Esophagus (tissue), 2 donors: Measurements from ENCODE around the gene ADPRM. TPM values are rescaled to one million over a fixed set of nuclear protein-coding genes. Genes with fewer than 3 reads are reported as not detected.
A peak's percentile ranks its signal among the peaks of the same experiment; 100 is the strongest.
"Not testable (repeated sequence)": the region's sequence is repeated elsewhere in the genome, so short reads cannot be mapped to it uniquely, and the experiment has no call there.

Experiments
- H3K27ac ChIP-seq, 2 donors: one replicate each; pipeline ENCODE4 v1.5.1; 2013; ENCODE audit warnings: low read depth in 2 of 2, mild to moderate bottlenecking in 2 of 2, inconsistent platforms in 1 of 2, low read length in 1 of 2, moderate library complexity in 1 of 2
- H3K27me3 ChIP-seq, 2 donors: one replicate each; pipeline ENCODE4 v1.6.1; 2013; ENCODE audit warnings: low read length in 2 of 2, control low read depth in 1 of 2, mild to moderate bottlenecking in 1 of 2; ENCODE audit not compliant: insufficient read depth in 2 of 2, control insufficient read depth in 1 of 2
- H3K36me3 ChIP-seq, 2 donors: one replicate each; pipeline ENCODE4 v1.6.1; 2013; ENCODE audit warnings: low read length in 1 of 2; ENCODE audit not compliant: control insufficient read depth in 2 of 2, insufficient read depth in 2 of 2
- H3K4me1 ChIP-seq, 2 donors: one replicate each; pipeline ENCODE4 v1.6.1; 2013; ENCODE audit warnings: low read length in 1 of 2; ENCODE audit not compliant: control insufficient read depth in 2 of 2, insufficient read depth in 2 of 2
- H3K4me3 ChIP-seq, 2 donors: one replicate each; pipeline ENCODE4 v1.5.1; 2013; ENCODE audit warnings: low read length in 2 of 2, mild to moderate bottlenecking in 2 of 2, low read depth in 1 of 2, moderate library complexity in 1 of 2
- H3K9me3 ChIP-seq, 2 donors: one replicate each; pipeline ENCODE4 v1.6.1; 2013; ENCODE audit warnings: mild to moderate bottlenecking in 2 of 2, low read depth in 1 of 2, low read length in 1 of 2, moderate library complexity in 1 of 2; ENCODE audit not compliant: control insufficient read depth in 2 of 2, insufficient read depth in 1 of 2
- WGBS, 2 donors: extraction: QIAGEN DNeasy Blood & Tissue Kit; methylation state at CpG; one replicate each; pipeline ENCODE4 v1.1.7; 2013; 5-methylcytosine and 5-hydroxymethylcytosine counted together
- polyA plus RNA-seq, 2 donors: library from polyadenylated mRNA; stranded (reverse); fragments of 200-250 nt; gene quantifications; one replicate each; pipeline ENCODE4 v1.2.3, GENCODE V29; 2013
- donor health status: healthy with polysubstance abuse.
- donor health status: Bipolar disorder and iron deficiency.

The ADPRM gene
- polyA plus RNA-seq, 2 donors = 3.5 to 6.5 TPM

- H3K9me3 ChIP-seq = no peaks in the 10 kb centered on the region
- H3K4me1 ChIP-seq = no peaks in the 10 kb centered on the region
- WGBS, 2 donors = 74 to 83% methylated on average over 3 of the region's 3 CpGs
- no peak overlapping the region for H3K4me3 ChIP-seq
- H3K36me3 ChIP-seq = peaks cover 2 to 3% of the 10 kb centered on the region in 2 donors
- peak overlapping the region in 1 of 2 donors; percentile 19 for H3K27ac ChIP-seq
- no peaks in the 10 kb centered on the region for H3K27me3 ChIP-seq
Observed at GRCh38 chr17:10725262-10725661, 27.9 kb downstream of the ADPRM start.

- H3K4me1 ChIP-seq = no peaks in the 10 kb centered on the region
- 53 to 64% methylated on average over 2 of the region's 2 CpGs for whole genome bisulfite sequencing, 2 donors
- no peaks in the 10 kb centered on the region for H3K9me3 ChIP-seq
- no peaks in the 10 kb centered on the region for H3K27me3 ChIP-seq
- peaks cover 2 to 3% of the 10 kb centered on the region in 2 donors for H3K36me3 ChIP-seq
- H3K4me3 ChIP-seq = no peak overlapping the region
- no peak overlapping the region for H3K27ac ChIP-seq
Observed at GRCh38 chr17:10726196-10726595, 28.8 kb downstream of the ADPRM start.

GRCh38 chr17:10727192-10727591 is 29.8 kb downstream of the ADPRM start:
- no peaks in the 10 kb centered on the region for H3K27me3 ChIP-seq
- no peak overlapping the region for H3K4me3 ChIP-seq
- 79 to 85% methylated on average over 5 of the region's 5 CpGs for WGBS, 2 donors
- peaks cover 2 to 3% of the 10 kb centered on the region in 2 donors for H3K36me3 ChIP-seq
- no peaks in the 10 kb centered on the region for H3K4me1 ChIP-seq
- no peaks in the 10 kb centered on the region for H3K9me3 ChIP-seq
- H3K27ac ChIP-seq = no peak overlapping the region

- Histone ChIP-seq H3K27me3 (no peaks in the 10 kb centered on the region), H3K4me3 (no peak overlapping the region), H3K9me3 (no peaks in the 10 kb centered on the region), H3K36me3 (peaks cover 0 to 3% of the 10 kb centered on the region in 2 donors), H3K4me1 (no peaks in the 10 kb centered on the region), H3K27ac (no peak overlapping the region)
- 94 to 96% methylated on average over 10 of the region's 10 CpGs for WGBS, 2 donors
Observed at GRCh38 chr17:10728331-10728892, 31.0 kb downstream of the ADPRM start.

GRCh38 chr17:10729334-10730193 is 32.2 kb downstream of the ADPRM start, which contains the start of gene TMEM220:
TMEM220 (minus strand) TSS chr17:10730023; CDS start chr17:10729851, 172 bp downstream.
- 2 to 3% methylated on average over 79 of the region's 79 CpGs for WGBS, 2 donors
- H3K4me3 ChIP-seq = peak within 1 kb of the TSS; percentile 73 to 74
- peak within 1 kb of the TSS; percentile 88 to 99 for H3K27ac ChIP-seq
- H3K4me1 ChIP-seq = no peaks in the 10 kb centered on the region
- H3K27me3 ChIP-seq = no peaks in the 10 kb centered on the region
- H3K9me3 ChIP-seq = no peaks in the 10 kb centered on the region
- peaks cover 0 to 3% of the 10 kb centered on the region in 2 donors for H3K36me3 ChIP-seq

GRCh38 chr17:10730247-10730646 is 32.9 kb downstream of the ADPRM start:
- H3K4me3 ChIP-seq = peak overlapping the region; percentile 73 to 74

GRCh38 chr17:10731408-10731879 is 34.0 kb downstream of the ADPRM start:
- Histone ChIP-seq H3K27me3 (no peaks in the 10 kb centered on the region), H3K4me1 (no peaks in the 10 kb centered on the region), H3K9me3 (no peaks in the 10 kb centered on the region), H3K36me3 (peaks cover 0 to 3% of the 10 kb centered on the region in 2 donors), H3K4me3 (no peak overlapping the region), H3K27ac (no peak overlapping the region)
- WGBS, 2 donors = 92 to 93% methylated on average over 6 of the region's 6 CpGs

More at GRCh38 chr17:10730247-10730646, 32.9 kb downstream of the ADPRM start:
- not testable (repeated sequence) for H3K4me1 ChIP-seq, H3K27me3 ChIP-seq, H3K9me3 ChIP-seq, H3K36me3 ChIP-seq
- peak overlapping the region; percentile 88 to 99 for H3K27ac ChIP-seq
- WGBS, 2 donors = 11 to 15% methylated on average over 15 of the region's 15 CpGs

GRCh38 chr17:10732121-10732520 is 34.7 kb downstream of the ADPRM start:
- WGBS, 2 donors = 83 to 87% methylated on average over 6 of the region's 6 CpGs
- not testable (repeated sequence) for H3K4me1 ChIP-seq, H3K27ac ChIP-seq, H3K4me3 ChIP-seq, H3K36me3 ChIP-seq, H3K9me3 ChIP-seq, H3K27me3 ChIP-seq

- H3K9me3 ChIP-seq = no peaks in the 10 kb centered on the region
- no peaks in the 10 kb centered on the region for H3K27me3 ChIP-seq
- H3K4me1 ChIP-seq = no peaks in the 10 kb centered on the region
- H3K27ac ChIP-seq = no peak overlapping the region
- no peak overlapping the region for H3K4me3 ChIP-seq
- H3K36me3 ChIP-seq = no peaks in the 10 kb centered on the region
- 76 to 91% methylated on average over 3 of the region's 3 CpGs for WGBS, 2 donors
Observed at GRCh38 chr17:10733666-10734065, 36.3 kb downstream of the ADPRM start.
